ENCODE results near the gene AMFR. TPM values are rescaled to one million over a fixed set of nuclear protein-coding genes. Genes with fewer than 3 reads are reported as not detected.

AMFR gene
- polyA plus RNA-seq, 12 donors = 25.9 to 909 (median 60.0) TPM

- DNase-seq = no peak
Observed at GRCh38 chr16:56363781-56364565, 61.4 kb downstream of the AMFR start.

GRCh38 chr16:56363181-56363716 lies 62.1 kb downstream of the AMFR start:
- no peak for DNase-seq

- DNase-seq = no peak
Observed at GRCh38 chr16:56362706-56363105, 62.6 kb downstream of the AMFR start.

- DNase-seq = no peak
Observed at GRCh38 chr16:56362057-56362655, 63.2 kb downstream of the AMFR start.

GRCh38 chr16:56360117-56361008 lies 65.0 kb downstream of the AMFR start:
- no peak for DNase-seq

- DNase-seq = no peak
Observed at GRCh38 chr16:56357765-56358322, 67.5 kb downstream of the AMFR start.

- peak; percentile 30 for DNase-seq
Observed at GRCh38 chr16:56357241-56357764, 68.0 kb downstream of the AMFR start.

GRCh38 chr16:56356276-56357240 lies 68.8 kb downstream of the AMFR start:
- peak; percentile 80 for DNase-seq

- no peak for DNase-seq
Observed at GRCh38 chr16:56355786-56356275, 69.5 kb downstream of the AMFR start.

- no peak for DNase-seq
Observed at GRCh38 chr16:56355221-56355620, 70.1 kb downstream of the AMFR start.

- no peak for DNase-seq
Observed at GRCh38 chr16:56354746-56355145, 70.6 kb downstream of the AMFR start.

- DNase-seq = no peak
Observed at GRCh38 chr16:56354016-56354415, 71.3 kb downstream of the AMFR start.

- no peak for DNase-seq
Observed at GRCh38 chr16:56353054-56353921, 72.1 kb downstream of the AMFR start.

GRCh38 chr16:56352351-56353053 lies 72.8 kb downstream of the AMFR start:
- DNase-seq = no peak

GRCh38 chr16:56351481-56351880 lies 73.9 kb downstream of the AMFR start:
- DNase-seq = no peak

GRCh38 chr16:56350491-56351405 lies 74.6 kb downstream of the AMFR start:
- no peak for DNase-seq

- no peak for DNase-seq
Observed at GRCh38 chr16:56349711-56350161, 75.6 kb downstream of the AMFR start.

All from muscle of arm (tissue), 12 donors.